Fibroblast of villous mesenchyme (primary cell): ENCODE data around the gene TIRAP. TPM values are rescaled to one million over a fixed set of nuclear protein-coding genes. Genes with fewer than 3 reads are reported as not detected.
"Not testable (repeated sequence)": the region's sequence is repeated elsewhere in the genome, so short reads cannot be mapped to it uniquely, and the experiment has no call there.

Source experiments
- DNase-seq: peaks from one replicate; pipeline ENCODE4 v3.0.0-alpha.2; 2010; ENCODE audit warnings: low read depth
- H3K4me3 ChIP-seq: 2 replicates; pipeline ENCODE4 v1.5.1; 2011; ENCODE audit warnings: low read depth, mild to moderate bottlenecking, low read length
- total RNA-seq: library from RNA; depleted of rRNA; stranded (reverse); fragments of >200 nt; gene quantifications from 2 replicates; pipeline ENCODE4 v1.2.3, GENCODE V29; 2012
- TF ChIP-seq, protein P1 (sequence below): IDR thresholded peaks from 2 replicates; pipeline ENCODE4 v1.5.1; 2012; ENCODE audit warnings: low read depth, mild to moderate bottlenecking, low read length; ENCODE audit not compliant: insufficient read depth

TIRAP gene
- total RNA-seq, 1 donor, result 7.8 TPM

DNA sequence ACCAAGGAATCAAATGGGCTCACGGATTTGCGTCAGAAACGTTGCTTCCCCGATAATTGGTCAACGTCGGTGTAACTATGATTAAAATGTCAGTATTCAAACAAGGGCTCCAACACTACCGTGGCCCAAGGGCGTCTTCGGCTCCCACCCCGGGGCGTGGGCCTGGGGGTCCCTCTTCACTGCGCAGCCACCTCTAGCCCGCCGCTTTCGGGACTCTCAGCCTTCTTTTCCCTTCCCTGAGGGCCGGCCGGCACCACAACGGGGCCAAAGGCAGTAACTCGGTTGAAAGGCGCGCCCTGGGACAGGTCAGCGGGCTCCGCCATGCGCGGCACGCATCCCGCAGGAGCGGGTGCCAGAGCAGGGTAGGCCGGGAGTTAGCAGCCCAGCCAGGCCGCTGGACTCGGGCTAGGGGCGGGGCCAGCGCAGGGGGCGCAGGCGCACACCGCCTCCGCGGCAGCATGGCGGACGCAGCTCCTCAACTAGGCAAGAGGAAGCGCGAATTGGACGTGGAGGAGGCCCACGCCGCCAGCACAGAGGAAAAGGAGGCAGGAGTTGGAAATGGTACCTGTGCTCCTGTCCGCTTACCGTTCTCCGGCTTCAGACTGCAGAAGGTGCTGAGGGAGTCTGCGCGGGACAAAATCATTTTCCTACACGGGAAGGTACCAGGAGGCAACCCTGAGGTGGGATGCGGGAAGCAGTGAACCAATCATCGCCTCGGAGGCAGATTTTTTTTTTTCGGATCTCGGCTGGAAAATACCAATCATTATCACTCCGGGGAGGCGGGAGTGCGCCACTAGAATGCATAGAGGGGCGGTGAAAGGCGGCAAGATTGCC is 20.9 kb downstream of the TIRAP start, which contains the start of gene DCPS:
DCPS (plus strand) TSS at position 438 of the 834 bp plus-strand sequence; CDS start at position 459, 21 bp downstream.
- peak; percentile 90 for DNase-seq
- TF ChIP-seq, protein P1, sequence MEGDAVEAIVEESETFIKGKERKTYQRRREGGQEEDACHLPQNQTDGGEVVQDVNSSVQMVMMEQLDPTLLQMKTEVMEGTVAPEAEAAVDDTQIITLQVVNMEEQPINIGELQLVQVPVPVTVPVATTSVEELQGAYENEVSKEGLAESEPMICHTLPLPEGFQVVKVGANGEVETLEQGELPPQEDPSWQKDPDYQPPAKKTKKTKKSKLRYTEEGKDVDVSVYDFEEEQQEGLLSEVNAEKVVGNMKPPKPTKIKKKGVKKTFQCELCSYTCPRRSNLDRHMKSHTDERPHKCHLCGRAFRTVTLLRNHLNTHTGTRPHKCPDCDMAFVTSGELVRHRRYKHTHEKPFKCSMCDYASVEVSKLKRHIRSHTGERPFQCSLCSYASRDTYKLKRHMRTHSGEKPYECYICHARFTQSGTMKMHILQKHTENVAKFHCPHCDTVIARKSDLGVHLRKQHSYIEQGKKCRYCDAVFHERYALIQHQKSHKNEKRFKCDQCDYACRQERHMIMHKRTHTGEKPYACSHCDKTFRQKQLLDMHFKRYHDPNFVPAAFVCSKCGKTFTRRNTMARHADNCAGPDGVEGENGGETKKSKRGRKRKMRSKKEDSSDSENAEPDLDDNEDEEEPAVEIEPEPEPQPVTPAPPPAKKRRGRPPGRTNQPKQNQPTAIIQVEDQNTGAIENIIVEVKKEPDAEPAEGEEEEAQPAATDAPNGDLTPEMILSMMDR, result no peak
- H3K4me3 ChIP-seq, result peak within 1 kb of the TSS; percentile 95

DNA sequence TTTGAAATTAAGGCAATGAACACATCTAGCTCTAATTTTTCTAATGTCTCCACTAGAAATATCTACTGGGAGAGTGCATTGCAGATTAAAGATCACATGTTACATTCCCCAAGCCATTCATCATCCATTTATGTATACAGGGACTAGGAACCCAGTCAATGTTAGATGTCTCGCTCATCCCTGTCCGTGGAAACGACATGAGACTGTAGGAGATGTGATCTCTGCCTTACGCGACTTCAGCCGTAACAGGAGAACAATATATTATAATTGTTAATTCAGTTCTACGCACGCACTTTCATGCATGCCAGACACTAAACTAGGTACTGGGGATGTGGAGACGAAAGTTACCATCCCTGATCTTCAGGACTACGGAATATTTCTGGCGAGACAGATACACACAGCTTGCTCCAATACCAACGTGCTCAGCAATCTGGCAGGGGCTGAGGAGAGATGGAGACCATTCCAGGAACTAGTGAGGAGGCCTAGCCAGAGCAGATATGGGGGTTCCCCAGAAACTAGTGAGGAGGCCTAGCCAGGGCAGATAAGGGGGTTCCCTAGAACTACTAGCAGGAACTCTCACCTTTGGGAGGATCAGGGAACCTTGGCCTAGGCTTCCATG is 21.7 kb downstream of the TIRAP start:
- DNase-seq, result no peak
- TF ChIP-seq, protein P1, result no peak
- H3K4me3 ChIP-seq, result peak overlapping the region; percentile 95

DNA sequence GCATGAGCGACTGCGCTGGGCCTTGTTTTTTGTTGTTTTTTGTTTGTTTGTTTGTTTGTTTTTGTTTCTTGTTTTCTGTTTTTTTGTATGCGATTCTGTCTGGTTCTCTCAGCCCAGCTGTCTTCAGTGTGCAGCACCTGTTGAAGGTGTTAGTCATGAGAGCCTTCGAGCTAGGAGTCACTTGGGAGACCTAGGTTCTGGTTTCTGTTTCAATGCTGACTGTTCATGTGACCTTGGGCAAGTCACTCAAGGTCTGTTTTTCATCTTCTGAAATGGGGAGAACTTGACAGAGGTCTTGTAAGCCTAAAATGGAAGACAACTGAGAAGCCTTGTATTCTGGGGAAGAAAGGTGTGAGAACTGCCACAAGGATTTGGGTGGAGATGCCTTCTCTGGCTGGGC is 22.8 kb downstream of the TIRAP start:
- DNase-seq, result no peak
- TF ChIP-seq, protein P1, result no peak
- H3K4me3 ChIP-seq, result no peak overlapping the region

DNA sequence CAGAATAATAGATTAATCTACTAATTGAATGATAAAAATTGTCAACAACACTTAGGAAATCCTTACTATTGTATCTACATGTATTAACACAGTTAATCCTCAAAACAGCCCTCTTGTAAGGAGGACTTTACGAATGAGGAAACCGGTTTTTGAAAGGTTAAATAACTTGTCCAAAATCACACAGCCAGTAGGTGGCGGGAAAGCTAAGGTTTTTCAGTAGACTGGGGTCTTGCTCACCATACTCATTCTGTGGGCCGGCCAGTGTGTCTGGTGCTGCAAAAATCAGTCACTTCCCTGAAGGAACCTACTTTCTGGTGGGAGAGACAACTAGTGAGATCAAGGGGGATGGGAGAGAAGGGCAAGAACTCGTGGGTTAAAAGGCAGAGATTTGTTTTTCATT is 24.8 kb downstream of the TIRAP start:
- no peak overlapping the region for H3K4me3 ChIP-seq
- peak; percentile 60 for DNase-seq
- TF ChIP-seq, protein P1, result peak; percentile 59

DNA sequence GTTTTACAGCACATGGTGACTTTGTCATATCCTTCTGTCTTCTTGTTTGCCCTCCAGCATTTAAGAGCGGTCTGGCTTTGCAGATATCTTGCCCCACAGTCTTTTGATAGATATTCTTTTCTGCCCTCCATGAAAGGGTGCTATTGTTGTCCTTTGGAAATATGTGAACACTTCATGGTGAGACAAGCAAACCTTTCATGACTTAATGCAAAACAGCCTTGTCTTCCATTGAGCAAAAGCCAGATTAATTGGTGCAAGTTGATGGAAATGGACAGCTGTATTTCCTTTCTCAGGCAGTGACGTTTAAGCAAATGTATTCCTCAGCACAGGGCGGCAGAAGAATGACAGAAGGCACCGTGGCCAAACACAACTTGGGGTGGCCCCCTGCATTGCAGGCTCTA is 25.4 kb downstream of the TIRAP start:
- no peak for DNase-seq
- TF ChIP-seq, protein P1, result no peak
- H3K4me3 ChIP-seq, result no peak overlapping the region

DNA sequence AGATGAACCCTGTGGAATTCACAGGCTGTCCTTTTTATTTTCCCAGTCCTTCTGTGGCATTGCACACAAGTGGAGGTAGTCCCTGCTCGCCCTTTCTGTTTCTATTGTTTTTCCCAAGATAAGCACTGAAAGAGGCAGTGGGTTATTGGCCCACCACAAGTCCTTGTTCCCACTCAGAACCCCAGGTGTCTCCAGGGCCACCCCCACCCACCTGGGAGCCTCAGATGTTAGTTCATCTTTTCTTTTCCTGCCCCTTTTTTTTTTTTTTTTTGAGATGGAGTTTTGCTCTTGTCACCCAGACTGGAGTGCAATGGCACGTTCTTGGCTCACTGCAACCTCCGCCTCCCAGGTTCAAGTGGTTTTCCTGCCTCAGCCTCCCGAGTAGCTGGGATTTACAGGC is 25.9 kb downstream of the TIRAP start:
- DNase-seq, H3K4me3 ChIP-seq: not testable (repeated sequence)

DNA sequence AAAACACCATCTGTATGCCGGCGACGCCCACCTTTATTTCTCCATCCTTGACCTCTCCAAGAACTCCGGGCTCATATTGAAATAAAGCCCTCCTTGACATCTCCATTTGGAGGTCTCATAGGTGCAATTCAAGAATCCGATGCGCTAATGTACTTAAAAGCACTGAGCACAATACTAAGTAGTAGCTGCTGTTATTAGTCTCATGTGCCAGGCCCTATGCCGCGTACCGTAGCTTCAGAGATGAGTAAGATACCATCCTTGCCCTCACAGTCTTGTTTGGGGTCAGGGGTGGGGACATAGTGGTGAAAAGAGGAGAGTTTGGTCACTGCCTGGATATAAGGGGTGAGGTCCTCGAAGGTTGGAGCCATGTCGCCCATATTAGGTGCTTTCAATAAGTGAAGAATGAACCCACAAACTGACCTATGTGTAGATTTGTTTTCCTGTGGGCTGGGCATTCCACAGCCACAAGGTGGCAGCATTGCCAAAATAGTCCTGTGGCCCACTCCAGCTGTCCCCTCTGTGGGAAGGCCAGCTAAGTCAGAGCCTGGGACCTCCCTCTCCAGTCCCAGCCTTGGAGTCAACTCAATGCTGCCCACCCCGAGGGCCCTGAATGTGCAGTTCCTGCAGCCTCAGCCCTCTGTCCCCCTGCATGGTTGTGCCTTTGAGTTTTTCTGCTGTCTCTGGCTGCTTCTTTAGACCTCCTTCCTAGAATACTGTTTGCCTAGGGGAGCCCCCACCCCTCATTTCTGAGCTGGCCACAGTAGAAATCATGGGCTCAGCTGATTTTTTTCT is 27.5 kb downstream of the TIRAP start:
- no peak overlapping the region for H3K4me3 ChIP-seq
- DNase-seq, result peak; percentile 78
- TF ChIP-seq, protein P1, result peak; percentile 90
